H9 (cell line): ENCODE data around the gene MYRIP. TPM values are rescaled to one million over a fixed set of nuclear protein-coding genes. Genes with fewer than 3 reads are reported as not detected.

Experiments
- DNase-seq: peaks from one replicate; pipeline ENCODE4 v3.0.0-alpha.2; 2017
- H2AFZ ChIP-seq: one replicate; pipeline ENCODE4 v1.6.1; 2013; ENCODE audit warnings: mild to moderate bottlenecking, low read length, control low read depth, moderate library complexity
- H2AK5ac ChIP-seq: 2 replicates; pipeline ENCODE4 v1.6.1; 2013; ENCODE audit warnings: low read length, control low read depth, mixed read lengths; ENCODE audit not compliant: insufficient read length
- H2BK120ac ChIP-seq: one replicate; pipeline ENCODE4 v1.6.1; 2013; ENCODE audit warnings: low read depth, mild to moderate bottlenecking, low read length, control low read depth, inconsistent platforms; ENCODE audit not compliant: poor library complexity, severe bottlenecking
- H2BK12ac ChIP-seq: 2 replicates; pipeline ENCODE4 v1.6.1; 2013; ENCODE audit warnings: low read length, control low read depth, mixed read lengths, low read depth; ENCODE audit not compliant: insufficient read length
- H2BK15ac ChIP-seq: 2 replicates; pipeline ENCODE4 v1.6.1; 2013; ENCODE audit warnings: low read depth, low read length, control low read depth
- H2BK20ac ChIP-seq: one replicate; pipeline ENCODE4 v1.6.1; 2013; ENCODE audit warnings: low read depth, mild to moderate bottlenecking, low read length, control low read depth, inconsistent platforms; ENCODE audit not compliant: poor library complexity, severe bottlenecking
- H2BK5ac ChIP-seq: 2 replicates; pipeline ENCODE4 v1.6.1; 2013; ENCODE audit warnings: low read length, control low read depth, mixed read lengths; ENCODE audit not compliant: insufficient read length
- H3K14ac ChIP-seq: 2 replicates; pipeline ENCODE4 v1.6.1; 2013; ENCODE audit warnings: low read length, control low read depth; ENCODE audit not compliant: insufficient read depth
- H3K18ac ChIP-seq: 2 replicates; pipeline ENCODE4 v1.6.1; 2013; ENCODE audit warnings: low read depth, mild to moderate bottlenecking, mixed read lengths, low read length, control low read depth; ENCODE audit not compliant: insufficient read length
- H3K23ac ChIP-seq: 2 replicates; pipeline ENCODE4 v1.6.1; 2013; ENCODE audit warnings: low read length, control low read depth, mixed read lengths, low read depth; ENCODE audit not compliant: insufficient read length
- H3K23me2 ChIP-seq: 2 replicates; pipeline ENCODE4 v1.6.1; 2013; ENCODE audit warnings: low read depth, mild to moderate bottlenecking, mixed read lengths, low read length, control low read depth; ENCODE audit not compliant: insufficient read length, poor library complexity, severe bottlenecking
- H3K27ac ChIP-seq: 2 replicates; pipeline ENCODE4 v1.5.1; 2013; ENCODE audit warnings: low read length, control low read depth, mixed read lengths, low read depth; ENCODE audit not compliant: insufficient read length
- H3K27me3 ChIP-seq: 2 replicates; pipeline ENCODE4 v1.6.1; 2013; ENCODE audit warnings: low read length, control low read depth, inconsistent platforms; ENCODE audit not compliant: insufficient read depth
- H3K4ac ChIP-seq: 2 replicates; pipeline ENCODE4 v1.6.1; 2013; ENCODE audit warnings: low read depth, mild to moderate bottlenecking, control low read depth, inconsistent platforms, low read length, moderate library complexity
- H3K4me1 ChIP-seq: 2 replicates; pipeline ENCODE4 v1.6.1; 2013; ENCODE audit warnings: low read length, control low read depth, inconsistent platforms; ENCODE audit not compliant: insufficient read depth
- H3K4me2 ChIP-seq: 2 replicates; pipeline ENCODE4 v1.6.1; 2013; ENCODE audit warnings: low read length, control low read depth, mixed read lengths; ENCODE audit not compliant: insufficient read length, insufficient read depth
- H3K56ac ChIP-seq: 2 replicates; pipeline ENCODE4 v1.6.1; 2013; ENCODE audit warnings: low read depth, mild to moderate bottlenecking, mixed read lengths, low read length, control low read depth; ENCODE audit not compliant: insufficient read length
- H3K79me1 ChIP-seq: 2 replicates; pipeline ENCODE4 v1.6.1; 2013; ENCODE audit warnings: low read depth, mild to moderate bottlenecking, moderate library complexity, low read length, control low read depth, inconsistent platforms; ENCODE audit not compliant: insufficient read depth, poor library complexity, severe bottlenecking
- H3K79me2 ChIP-seq: 2 replicates; pipeline ENCODE4 v1.6.1; 2013; ENCODE audit warnings: low read length, control low read depth, inconsistent platforms; ENCODE audit not compliant: insufficient read depth
- H3K9ac ChIP-seq: 2 replicates; pipeline ENCODE4 v1.6.1; 2013; ENCODE audit warnings: low read length, control low read depth, mixed read lengths; ENCODE audit not compliant: insufficient read length; ENCODE audit errors: extremely low read depth
- H3K9me3 ChIP-seq: one replicate; pipeline ENCODE4 v1.6.1; 2013; ENCODE audit warnings: low read depth, low read length, inconsistent platforms; ENCODE audit not compliant: control insufficient read depth
- H3T11ph ChIP-seq: one replicate; pipeline ENCODE4 v1.6.1; 2013; ENCODE audit warnings: mild to moderate bottlenecking, low read length, control low read depth, inconsistent platforms
- H4K20me1 ChIP-seq: one replicate; pipeline ENCODE4 v1.6.1; 2013; ENCODE audit not compliant: control insufficient read depth, insufficient read length, insufficient read depth
- H4K5ac ChIP-seq: 2 replicates; pipeline ENCODE4 v1.6.1; 2013; ENCODE audit warnings: low read depth, mild to moderate bottlenecking, mixed read lengths, low read length, control low read depth; ENCODE audit not compliant: insufficient read length
- H4K8ac ChIP-seq: replicated peaks from 2 replicates; pipeline ENCODE4 v1.6.1; 2013; ENCODE audit warnings: low read length, control low read depth, mixed read lengths, low read depth; ENCODE audit not compliant: insufficient read length
- H4K91ac ChIP-seq: 2 replicates; pipeline ENCODE4 v1.6.1; 2013; ENCODE audit warnings: low read depth, mild to moderate bottlenecking, moderate library complexity, mixed read lengths, low read length, control low read depth; ENCODE audit not compliant: insufficient read length
- H3K27ac Mint-ChIP-seq, 3 experiments: 2 replicates in 2 of 3; 3 replicates in 1 of 3; pipeline ENCODE4 v1.8.0; 2020 to 2021; ENCODE audit warnings: mixed read lengths in 3 of 3, mild to moderate bottlenecking in 1 of 3, moderate library complexity in 1 of 3
- H3K27me3 Mint-ChIP-seq: 2 replicates; pipeline ENCODE4 v1.8.0; 2021; ENCODE audit warnings: low read depth, mild to moderate bottlenecking, moderate library complexity, mixed read lengths
- H3K36me3 Mint-ChIP-seq, 3 experiments: 2 replicates in 2 of 3; 3 replicates in 1 of 3; pipeline ENCODE4 v1.8.0; 2020 to 2021; ENCODE audit warnings: low read depth in 3 of 3, mixed read lengths in 3 of 3; ENCODE audit not compliant: insufficient read depth in 1 of 3
- H3K4me1 Mint-ChIP-seq, 2 experiments: 2 replicates each; pipeline ENCODE4 v1.8.0; 2020; ENCODE audit warnings: mixed read lengths in 2 of 2
- H3K4me3 Mint-ChIP-seq, 2 experiments: 2 replicates in 1 of 2; 3 replicates in 1 of 2; pipeline ENCODE4 v1.8.0; 2020 to 2021; ENCODE audit warnings: mild to moderate bottlenecking in 2 of 2, mixed read lengths in 2 of 2, moderate library complexity in 1 of 2
- H3K9me3 Mint-ChIP-seq, 2 experiments: 2 replicates in 1 of 2; 3 replicates in 1 of 2; pipeline ENCODE4 v1.8.0; 2020; ENCODE audit warnings: mild to moderate bottlenecking in 2 of 2, mixed read lengths in 2 of 2, moderate library complexity in 1 of 2
- WGBS: extraction: QIAGEN DNeasy Blood & Tissue Kit; methylation state at CpG from one replicate; pipeline ENCODE4 v1.1.7; 2013; ENCODE audit warnings: missing lambda C conversion rate, low lambda C conversion rate, mixed read lengths; ENCODE audit not compliant: insufficient read length; ENCODE audit errors: extremely low coverage; 5-methylcytosine and 5-hydroxymethylcytosine counted together
- total RNA-seq: library from RNA; stranded (reverse); gene quantifications from 2 replicates; pipeline ENCODE4 v1.2.1, GENCODE V29; 2021
- TF ChIP-seq, protein P1 (sequence below): fragments of 200-600 bp; sonication (generic); conservative IDR thresholded peaks from 3 replicates; pipeline ENCODE4 v1.8.0; 2021; ENCODE audit warnings: antibody characterized with exemption, mild to moderate bottlenecking

MYRIP gene
- total RNA-seq, 1 experiment from 2014 or later, result 1.8 TPM

DNA sequence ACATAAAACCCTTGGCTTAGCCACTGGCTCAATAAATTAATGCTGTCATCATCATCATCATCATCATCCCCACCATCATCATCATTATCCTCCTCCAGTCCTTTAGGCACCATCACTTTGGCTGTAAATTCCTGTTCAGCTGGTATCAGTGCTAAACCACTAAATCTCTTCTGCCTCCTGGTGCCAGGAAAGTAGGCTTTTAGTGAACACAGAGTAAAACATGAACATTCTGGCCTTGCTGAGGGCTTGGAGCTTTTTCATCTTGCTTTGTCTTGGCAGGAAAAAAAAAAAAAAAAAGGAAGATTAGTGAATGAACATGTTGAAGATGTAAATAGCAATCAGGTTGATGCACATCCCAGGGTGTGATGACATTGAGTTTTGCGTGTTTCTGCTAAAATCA, 432.8 kb downstream of the MYRIP start:
- Histone ChIP-seq H4K20me1 (no peaks in the 10 kb centered on the region), H3K56ac (no peak overlapping the region), H2BK15ac (no peak overlapping the region), H3K79me1 (no peaks in the 10 kb centered on the region), H2BK20ac (no peak overlapping the region), H3K27me3 (no peaks in the 10 kb centered on the region), H3K9me3 (no peaks in the 10 kb centered on the region), H2BK12ac (no peak overlapping the region), H2BK120ac (no peak overlapping the region), H3K23me2 (no peaks in the 10 kb centered on the region), H4K91ac (no peak overlapping the region), H3K18ac (no peak overlapping the region), H3K23ac (no peak overlapping the region), H4K5ac (no peak overlapping the region), H2AK5ac (no peak overlapping the region), H4K8ac (no peak overlapping the region), H3K14ac (no peak overlapping the region), H3K27ac (no peak overlapping the region), H3T11ph (no peak overlapping the region), H3K79me2 (no peaks in the 10 kb centered on the region), H3K4ac (no peak overlapping the region), H3K4me2 (no peak overlapping the region), H3K9ac (no peak overlapping the region), H2BK5ac (no peak overlapping the region), H2AFZ (no peak overlapping the region), H3K4me1 (no peaks in the 10 kb centered on the region; the same call in 1 of the 2 replicates)
- TF ChIP-seq, protein P1, sequence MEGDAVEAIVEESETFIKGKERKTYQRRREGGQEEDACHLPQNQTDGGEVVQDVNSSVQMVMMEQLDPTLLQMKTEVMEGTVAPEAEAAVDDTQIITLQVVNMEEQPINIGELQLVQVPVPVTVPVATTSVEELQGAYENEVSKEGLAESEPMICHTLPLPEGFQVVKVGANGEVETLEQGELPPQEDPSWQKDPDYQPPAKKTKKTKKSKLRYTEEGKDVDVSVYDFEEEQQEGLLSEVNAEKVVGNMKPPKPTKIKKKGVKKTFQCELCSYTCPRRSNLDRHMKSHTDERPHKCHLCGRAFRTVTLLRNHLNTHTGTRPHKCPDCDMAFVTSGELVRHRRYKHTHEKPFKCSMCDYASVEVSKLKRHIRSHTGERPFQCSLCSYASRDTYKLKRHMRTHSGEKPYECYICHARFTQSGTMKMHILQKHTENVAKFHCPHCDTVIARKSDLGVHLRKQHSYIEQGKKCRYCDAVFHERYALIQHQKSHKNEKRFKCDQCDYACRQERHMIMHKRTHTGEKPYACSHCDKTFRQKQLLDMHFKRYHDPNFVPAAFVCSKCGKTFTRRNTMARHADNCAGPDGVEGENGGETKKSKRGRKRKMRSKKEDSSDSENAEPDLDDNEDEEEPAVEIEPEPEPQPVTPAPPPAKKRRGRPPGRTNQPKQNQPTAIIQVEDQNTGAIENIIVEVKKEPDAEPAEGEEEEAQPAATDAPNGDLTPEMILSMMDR, result no peak
- no peaks in the 10 kb centered on the region for H3K36me3 Mint-ChIP-seq
- H3K4me3 Mint-ChIP-seq, result no peak overlapping the region
- no peaks in the 10 kb centered on the region for H3K27me3 Mint-ChIP-seq
- no peaks in the 10 kb centered on the region for H3K9me3 Mint-ChIP-seq
- no peak overlapping the region for H3K27ac Mint-ChIP-seq
- no CpG with 5 or more reads among the region's 1 CpG for WGBS
- H3K4me1 Mint-ChIP-seq, result peaks cover 7% of the 10 kb centered on the region in 2 experiments
- DNase-seq, result no peak
